Epithelial cell of esophagus (primary cell): ENCODE measurements around the gene HECA.
"Not testable (repeated sequence)": the region's sequence is repeated elsewhere in the genome, so short reads cannot be mapped to it uniquely, and the experiment has no call there.

ENCODE experiments used
- DNase-seq: peaks from one replicate; pipeline ENCODE4 v3.0.0; 2010; ENCODE audit warnings: low read depth
- H3K4me3 ChIP-seq: 2 replicates; pipeline ENCODE4 v1.5.1; 2011; ENCODE audit warnings: mild to moderate bottlenecking, low read length, control low read depth
- TF ChIP-seq, protein P1 (sequence below): IDR thresholded peaks from 2 replicates; pipeline ENCODE4 v1.5.1; 2011; ENCODE audit warnings: low read depth, mild to moderate bottlenecking, low read length, control low read depth, inconsistent platforms; ENCODE audit not compliant: insufficient read depth; ENCODE audit errors: missing control alignments

HECA gene

DNA sequence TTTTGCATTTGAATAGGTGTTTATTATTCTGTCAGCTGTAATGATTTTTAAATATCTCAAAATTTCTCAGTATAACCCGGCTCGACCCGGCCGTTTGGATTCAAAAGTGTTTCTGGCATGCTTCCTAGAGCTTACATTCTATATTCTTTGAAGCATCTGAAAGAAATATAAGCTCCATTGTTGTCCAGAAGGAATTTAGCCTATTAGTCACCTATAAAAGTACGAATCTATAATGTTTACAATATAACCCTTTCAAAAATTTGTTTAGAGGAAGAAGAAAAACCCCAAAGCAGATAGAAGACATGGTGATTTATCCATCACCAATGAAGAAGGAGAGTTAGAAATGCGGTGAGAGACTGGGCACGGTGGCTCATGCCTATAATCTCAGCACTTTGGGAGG lies 22.3 kb upstream of the HECA start:
- no peak for DNase-seq
- H3K4me3 ChIP-seq, result no peak overlapping the region
- TF ChIP-seq, protein P1, sequence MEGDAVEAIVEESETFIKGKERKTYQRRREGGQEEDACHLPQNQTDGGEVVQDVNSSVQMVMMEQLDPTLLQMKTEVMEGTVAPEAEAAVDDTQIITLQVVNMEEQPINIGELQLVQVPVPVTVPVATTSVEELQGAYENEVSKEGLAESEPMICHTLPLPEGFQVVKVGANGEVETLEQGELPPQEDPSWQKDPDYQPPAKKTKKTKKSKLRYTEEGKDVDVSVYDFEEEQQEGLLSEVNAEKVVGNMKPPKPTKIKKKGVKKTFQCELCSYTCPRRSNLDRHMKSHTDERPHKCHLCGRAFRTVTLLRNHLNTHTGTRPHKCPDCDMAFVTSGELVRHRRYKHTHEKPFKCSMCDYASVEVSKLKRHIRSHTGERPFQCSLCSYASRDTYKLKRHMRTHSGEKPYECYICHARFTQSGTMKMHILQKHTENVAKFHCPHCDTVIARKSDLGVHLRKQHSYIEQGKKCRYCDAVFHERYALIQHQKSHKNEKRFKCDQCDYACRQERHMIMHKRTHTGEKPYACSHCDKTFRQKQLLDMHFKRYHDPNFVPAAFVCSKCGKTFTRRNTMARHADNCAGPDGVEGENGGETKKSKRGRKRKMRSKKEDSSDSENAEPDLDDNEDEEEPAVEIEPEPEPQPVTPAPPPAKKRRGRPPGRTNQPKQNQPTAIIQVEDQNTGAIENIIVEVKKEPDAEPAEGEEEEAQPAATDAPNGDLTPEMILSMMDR, result no peak

DNA sequence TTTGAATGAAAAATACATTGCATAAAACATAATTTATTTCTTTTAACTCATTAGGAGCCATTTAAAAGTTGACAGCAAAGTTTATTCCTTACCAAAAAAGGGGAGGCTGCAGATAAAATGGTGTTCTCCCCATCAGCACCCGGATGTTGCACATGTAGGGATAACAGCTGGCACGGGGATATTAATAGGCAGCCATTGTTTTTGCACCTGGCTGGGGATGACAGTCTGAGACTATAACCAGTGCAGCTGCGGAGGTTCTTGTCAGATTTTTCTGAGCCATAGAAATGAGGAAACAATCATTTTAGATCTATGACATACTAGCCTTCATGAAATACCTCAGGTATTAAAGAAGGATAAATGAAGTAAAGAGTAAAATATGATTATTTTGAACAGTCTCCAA lies 20.1 kb upstream of the HECA start:
- no peak for DNase-seq
- no peak overlapping the region for H3K4me3 ChIP-seq
- TF ChIP-seq, protein P1, result no peak

GRCh38 chr6:139115989-139116758 lies 18.7 kb upstream of the HECA start:
- no peak for DNase-seq
- no peak overlapping the region for H3K4me3 ChIP-seq
- TF ChIP-seq, protein P1, result no peak

DNA sequence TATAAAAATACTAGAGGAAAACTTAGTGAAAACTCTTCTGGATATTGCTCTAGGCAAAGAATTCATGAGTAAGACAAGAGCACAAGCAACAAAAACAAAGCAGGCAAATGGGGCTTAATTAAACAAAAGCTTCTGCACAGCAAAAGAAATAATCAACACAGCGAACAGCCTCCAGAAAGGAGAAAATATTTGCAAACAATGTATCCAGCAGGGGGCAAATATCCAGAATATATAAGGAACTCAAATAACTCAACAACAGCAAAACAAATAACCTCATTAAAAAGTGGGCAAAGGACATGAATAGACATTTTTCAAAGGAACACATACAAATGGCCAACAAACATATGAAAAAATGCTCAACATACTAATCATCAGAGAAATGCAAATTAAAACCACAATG lies 17.1 kb upstream of the HECA start:
- TF ChIP-seq, protein P1, result no peak
- H3K4me3 ChIP-seq, result no peak overlapping the region
- no peak for DNase-seq

GRCh38 chr6:139119552-139119951 lies 15.3 kb upstream of the HECA start:
- H3K4me3 ChIP-seq, result no peak overlapping the region
- no peak for DNase-seq
- TF ChIP-seq, protein P1, result no peak

DNA sequence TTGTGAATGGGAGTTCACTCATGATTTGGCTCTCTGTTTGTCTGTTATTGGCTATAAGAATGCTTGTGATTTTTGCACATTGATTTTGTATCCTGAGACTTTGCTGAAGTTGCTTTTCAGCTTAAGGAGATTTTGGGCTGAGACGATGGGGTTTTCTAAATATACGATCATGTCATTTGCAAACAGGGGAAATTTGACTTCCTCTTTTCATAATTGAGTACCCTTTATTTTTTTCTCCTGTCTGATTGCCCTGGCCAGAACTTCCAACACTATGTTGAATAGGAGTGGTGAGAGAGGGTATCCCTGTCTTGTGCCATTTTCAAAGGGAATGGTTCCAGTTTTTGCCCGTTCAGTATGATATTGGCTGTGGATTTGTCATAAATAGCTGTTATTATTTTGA lies 12.1 kb upstream of the HECA start:
- DNase-seq, H3K4me3 ChIP-seq: not testable (repeated sequence)

GRCh38 chr6:139124887-139125672 lies 9.8 kb upstream of the HECA start:
- H3K4me3 ChIP-seq, result no peak overlapping the region
- TF ChIP-seq, protein P1, result peak; percentile 64
- DNase-seq, result peak; percentile 88
